HG03095 (cell line): ENCODE results near the gene PLA2R1.

Experiments
- ATAC-seq: cut with Tn5 transposase; IDR thresholded peaks from one replicate; pipeline ENCODE4 v1.9.1; 2021; ENCODE audit warnings: moderate library complexity; ENCODE audit not compliant: unreplicated experiment

PLA2R1 gene

GRCh38 chr2:160033732-160034392 lies 28.6 kb downstream of the PLA2R1 start:
- no peak for ATAC-seq

GRCh38 chr2:160029270-160029628 lies 33.2 kb downstream of the PLA2R1 start:
- no peak for ATAC-seq

DNA sequence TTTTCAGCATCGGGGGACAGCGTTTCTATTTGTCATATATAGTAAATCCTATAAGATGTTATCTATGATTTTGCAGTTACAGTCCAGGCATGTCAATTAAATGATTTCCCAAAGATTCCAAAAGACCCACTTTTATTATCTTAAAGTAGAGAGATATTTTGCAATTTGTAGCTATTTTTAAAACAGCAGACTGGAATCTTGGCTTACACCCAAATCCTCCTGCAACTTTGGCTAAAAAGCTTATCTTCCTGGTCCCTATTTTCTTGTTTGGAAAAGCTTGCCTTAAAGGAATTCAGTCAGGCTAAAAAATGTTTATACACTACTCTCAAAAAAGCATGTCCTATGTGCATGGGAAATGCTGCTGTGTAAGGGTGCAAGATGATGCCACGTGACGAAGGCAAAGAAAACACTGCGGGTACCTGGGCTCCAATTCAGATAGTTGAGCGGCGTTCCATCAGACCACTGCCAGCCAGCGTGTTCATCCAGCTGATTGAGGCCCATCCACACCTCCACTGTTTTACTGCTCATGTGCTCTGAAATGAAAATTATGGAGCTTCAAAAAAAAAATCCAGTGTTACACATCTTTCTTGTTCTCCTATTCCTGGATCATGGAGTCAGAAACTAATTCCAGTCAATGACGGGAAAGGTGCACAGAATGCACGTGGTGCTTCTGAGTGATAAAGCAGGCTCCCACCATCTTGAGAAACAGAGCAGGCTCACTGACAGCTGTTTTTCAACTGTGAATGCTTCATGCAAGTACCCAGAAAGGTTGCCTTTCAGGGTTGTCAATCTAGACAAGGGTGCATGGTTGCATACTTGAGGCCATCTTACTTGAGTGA lies 33.8 kb downstream of the PLA2R1 start:
- ATAC-seq = no peak

GRCh38 chr2:160022162-160022561 lies 40.3 kb downstream of the PLA2R1 start:
- ATAC-seq = no peak

DNA sequence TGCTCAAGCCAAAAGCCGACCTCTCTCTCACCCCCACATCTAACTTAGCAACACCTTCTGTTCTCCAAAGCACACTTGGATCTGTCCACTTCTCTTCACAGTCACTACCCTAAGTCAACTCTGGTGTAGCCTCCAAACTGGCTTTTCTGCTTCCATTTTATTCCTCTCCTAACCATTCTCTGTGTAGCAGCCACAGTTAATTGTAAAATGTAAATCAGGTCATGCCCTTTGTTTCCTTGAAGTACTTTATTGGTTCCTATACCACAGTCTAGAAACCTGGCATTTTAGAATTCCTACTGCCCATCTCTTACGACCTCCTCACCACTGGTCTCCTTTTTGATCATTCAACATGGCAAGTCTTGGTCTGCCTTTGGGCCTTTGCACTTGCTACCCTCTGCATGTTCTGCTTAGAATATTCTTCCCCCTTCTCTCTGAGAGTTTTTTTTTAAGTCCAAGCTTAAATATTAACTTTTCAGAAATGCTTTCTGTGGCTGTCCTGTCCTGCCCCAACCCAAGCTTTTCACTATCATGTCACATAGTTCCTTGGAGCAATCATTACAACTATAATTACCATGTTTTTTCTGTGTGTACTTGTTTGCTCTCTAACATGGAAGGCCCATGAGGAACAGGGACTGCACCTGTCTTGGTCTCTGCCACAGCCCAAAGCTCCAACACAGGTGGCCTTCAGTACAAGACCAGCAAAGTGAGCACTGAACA lies 42.9 kb downstream of the PLA2R1 start:
- no peak for ATAC-seq

DNA sequence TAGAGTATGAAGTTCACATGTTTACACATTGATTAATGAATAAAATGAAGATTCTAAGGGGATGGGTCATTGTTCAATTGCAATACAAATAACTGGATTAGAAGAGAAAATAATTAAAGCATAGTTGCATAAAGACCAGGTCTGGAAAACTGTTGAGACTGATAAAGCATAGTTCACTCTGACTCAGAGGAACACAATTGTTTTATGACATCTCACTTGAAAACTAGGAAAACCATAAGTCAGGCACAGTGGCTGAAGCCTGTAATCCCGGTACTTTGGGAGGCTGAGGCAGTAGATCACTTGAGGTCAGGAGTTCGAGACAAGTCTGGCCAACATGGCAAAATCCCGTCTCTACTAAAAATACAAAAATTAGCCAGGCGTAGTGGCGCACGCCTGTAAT lies 46.7 kb downstream of the PLA2R1 start:
- ATAC-seq = no peak

DNA sequence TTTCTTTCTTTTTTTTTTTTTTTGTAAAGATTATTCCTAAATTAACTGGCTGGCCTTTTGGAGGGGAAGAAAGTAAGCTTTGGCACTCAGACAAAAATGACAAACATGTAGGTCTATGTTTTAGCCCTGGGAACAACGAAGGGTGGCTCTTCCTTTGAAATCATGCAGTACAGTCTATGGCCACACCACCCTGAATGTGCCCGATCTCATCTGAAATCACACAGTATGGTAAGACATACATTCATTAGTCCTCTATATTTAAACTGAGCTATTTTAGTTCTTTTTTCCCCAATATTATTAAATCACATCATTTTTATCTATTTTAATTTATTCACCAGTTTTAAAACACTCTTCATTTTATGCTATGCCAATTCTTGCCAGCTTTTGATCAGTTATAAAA lies 48.2 kb downstream of the PLA2R1 start:
- no peak for ATAC-seq

GRCh38 chr2:160010361-160011145 lies 51.9 kb downstream of the PLA2R1 start:
- ATAC-seq = no peak

- ATAC-seq = no peak
These were observed 55.3 kb downstream of the PLA2R1 start for GRCh38 chr2:160007111-160007510.

DNA sequence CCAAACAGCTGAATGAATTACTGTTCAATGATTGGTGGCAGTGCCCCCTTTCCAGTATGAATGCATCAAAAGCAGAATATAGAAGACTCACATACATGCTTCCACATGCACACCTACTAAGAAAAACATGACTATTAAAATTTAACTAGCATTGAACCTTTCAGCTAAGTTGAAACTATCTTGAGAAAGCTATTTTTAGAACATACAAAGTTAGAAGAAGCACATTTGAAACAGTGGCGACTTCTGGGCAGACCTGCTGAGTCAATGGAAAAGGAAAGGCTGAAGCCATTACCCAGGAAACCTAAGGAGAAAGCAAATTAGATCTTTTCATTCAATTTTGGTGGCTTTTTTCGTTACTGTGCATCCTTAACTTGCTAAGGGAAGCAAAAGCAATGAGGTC lies 55.9 kb downstream of the PLA2R1 start:
- ATAC-seq = no peak

GRCh38 chr2:160005908-160006307 lies 56.5 kb downstream of the PLA2R1 start:
- no peak for ATAC-seq

- ATAC-seq = no peak
These were observed 56.9 kb downstream of the PLA2R1 start for GRCh38 chr2:160005476-160005875.

DNA sequence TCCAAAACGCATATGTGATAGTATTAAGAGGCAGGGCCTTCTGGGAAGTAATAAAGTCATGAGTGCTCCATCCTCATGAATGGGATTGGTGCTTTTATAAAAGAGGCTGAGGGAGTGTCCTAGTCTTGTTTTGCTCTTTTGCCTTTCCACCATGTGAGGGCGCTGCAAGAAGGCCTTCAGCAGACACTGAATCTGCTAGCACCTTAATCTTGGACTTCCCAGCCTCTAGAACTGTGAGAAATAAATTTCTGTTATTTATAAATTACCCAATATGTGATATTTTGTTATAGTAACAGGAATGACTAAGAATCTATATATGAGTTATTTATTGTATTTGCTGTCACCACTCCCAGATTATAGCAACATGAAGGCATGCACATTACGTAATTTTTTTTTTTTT lies 63.5 kb downstream of the PLA2R1 start:
- no peak for ATAC-seq

GRCh38 chr2:159998243-159998642 lies 64.2 kb downstream of the PLA2R1 start:
- ATAC-seq = no peak

DNA sequence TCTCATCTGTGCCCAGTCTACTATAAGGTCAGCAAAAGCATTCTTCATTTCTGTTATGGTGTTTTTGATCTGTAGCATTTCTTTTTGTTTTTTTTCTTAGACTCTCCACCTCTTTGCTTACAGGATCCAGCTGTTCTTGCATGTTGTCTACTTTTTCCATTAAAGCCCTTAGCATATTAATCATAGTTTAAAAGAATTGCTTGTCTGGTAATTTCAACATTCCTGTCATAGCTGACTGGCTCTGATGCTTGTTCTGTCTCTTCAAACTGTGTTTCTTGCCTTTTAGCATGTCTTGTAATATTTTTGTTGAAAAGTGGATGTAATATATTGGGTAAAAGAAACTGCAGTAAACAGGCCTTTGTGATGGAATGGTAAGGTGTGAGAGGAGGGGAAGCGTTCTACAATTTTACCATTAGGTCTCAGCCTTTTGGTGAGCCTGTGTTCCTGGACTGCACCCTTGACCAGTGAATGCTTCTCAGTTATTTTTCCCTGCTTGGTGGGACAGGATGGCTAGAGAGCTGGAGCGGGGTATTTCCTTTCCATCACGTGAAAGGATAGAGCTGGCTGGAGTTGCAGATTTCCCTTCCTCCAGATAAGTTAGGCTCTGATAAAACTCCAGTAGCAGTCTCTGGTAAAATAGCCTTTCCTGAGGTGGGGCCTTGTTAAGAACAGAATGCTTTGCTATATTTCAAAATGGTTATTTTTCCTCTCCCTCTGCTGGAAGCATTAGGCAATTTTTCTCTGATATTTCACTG lies 65.4 kb downstream of the PLA2R1 start:
- ATAC-seq = no peak

DNA sequence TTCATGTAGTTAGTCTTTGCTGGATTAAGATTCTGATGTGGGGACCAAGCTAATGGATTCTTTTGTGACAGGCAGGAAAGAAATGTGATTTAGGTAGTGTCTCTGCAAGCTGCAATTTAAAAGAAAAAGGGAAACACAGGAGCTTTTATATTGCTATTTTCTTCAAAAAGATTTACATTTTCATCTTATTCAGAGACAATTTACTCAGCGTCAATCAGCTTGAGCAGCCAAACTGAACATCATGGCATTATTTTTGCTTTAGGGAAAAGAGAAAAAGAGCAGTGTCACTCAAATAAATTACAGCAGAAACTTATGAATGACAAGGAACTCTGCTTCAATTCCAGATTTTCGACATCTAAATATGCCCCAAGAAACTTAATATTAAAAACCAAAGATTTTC lies 67.4 kb downstream of the PLA2R1 start:
- ATAC-seq = no peak

- no peak for ATAC-seq
These were observed 73.2 kb downstream of the PLA2R1 start for GRCh38 chr2:159989249-159989648.

- ATAC-seq = no peak
These were observed 73.9 kb downstream of the PLA2R1 start for GRCh38 chr2:159988412-159988970.

- ATAC-seq = no peak
These were observed 75.2 kb downstream of the PLA2R1 start for GRCh38 chr2:159987181-159987580.

GRCh38 chr2:159985656-159986055 lies 76.8 kb downstream of the PLA2R1 start:
- ATAC-seq = no peak
